ENCODE results near the gene C1orf198.

GRCh38 chr1:230806552-230806951, 61.8 kb downstream of the C1orf198 start:
- no peak for TF ChIP-seq ZNF274 (IDR thresholded peaks at IDR 0.05; ENCODE audit: low read depth, low read length)
- no peak for TF ChIP-seq SUZ12 (IDR thresholded peaks at IDR 0.05; ENCODE audit: extremely low read depth, insufficient read depth, insufficient read length)
- TF ChIP-seq YY1 (IDR thresholded peaks at IDR 0.05; ENCODE audit: insufficient read depth, insufficient read length), result no peak
